ENCODE data around the gene TAS2R40. TPM values are rescaled to one million over a fixed set of nuclear protein-coding genes. Genes with fewer than 3 reads are reported as not detected.

TAS2R40 gene
- total and polyA plus RNA-seq, 4 donors: 0.07 TPM; not detected in 3

DNA sequence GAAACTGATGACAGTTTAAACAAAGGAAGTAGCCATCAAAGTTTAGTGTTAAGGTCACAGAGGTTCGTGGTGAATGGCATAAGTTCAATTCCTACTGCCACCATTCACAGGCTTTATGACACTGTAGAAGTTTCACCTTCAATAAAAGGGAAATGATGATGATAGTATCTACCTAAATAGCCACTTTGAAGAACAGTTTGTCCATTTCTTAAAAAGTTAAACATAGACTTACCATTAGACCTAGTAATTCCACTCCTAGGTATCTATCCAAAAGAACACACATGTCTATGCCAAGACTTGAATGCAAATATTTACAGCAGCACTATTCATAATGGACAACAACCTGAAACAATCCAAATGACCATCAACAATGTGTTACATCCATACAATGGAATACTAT is 22.5 kb downstream of the TAS2R40 start:
- peaks cover 0 to 13% (median 0%) of the 10 kb centered on the region in 5 donors for H3K4me1 ChIP-seq (ENCODE audit: control insufficient read depth in 5 of 5, insufficient read depth in 5 of 5, low read length in 5 of 5)
- H3K4me3 ChIP-seq: no peak overlapping the region
- DNase-seq (no peak), ATAC-seq (ENCODE audit: insufficient read depth, low FRiP score) (no peak)
- peaks cover 0 to 5% (median 0%) of the 10 kb centered on the region in 3 donors for H3K27me3 ChIP-seq (ENCODE audit: control insufficient read depth in 3 of 3, insufficient read depth in 3 of 3, low read length in 2 of 3)
- no peaks in the 10 kb centered on the region for H3K36me3 ChIP-seq (ENCODE audit: control insufficient read depth in 4 of 4, insufficient read depth in 4 of 4, low read length in 4 of 4)
- no peak overlapping the region for H3K9ac ChIP-seq (ENCODE audit: insufficient read depth in 1 of 2, low read length in 2 of 2)
- TF ChIP-seq, protein P1, sequence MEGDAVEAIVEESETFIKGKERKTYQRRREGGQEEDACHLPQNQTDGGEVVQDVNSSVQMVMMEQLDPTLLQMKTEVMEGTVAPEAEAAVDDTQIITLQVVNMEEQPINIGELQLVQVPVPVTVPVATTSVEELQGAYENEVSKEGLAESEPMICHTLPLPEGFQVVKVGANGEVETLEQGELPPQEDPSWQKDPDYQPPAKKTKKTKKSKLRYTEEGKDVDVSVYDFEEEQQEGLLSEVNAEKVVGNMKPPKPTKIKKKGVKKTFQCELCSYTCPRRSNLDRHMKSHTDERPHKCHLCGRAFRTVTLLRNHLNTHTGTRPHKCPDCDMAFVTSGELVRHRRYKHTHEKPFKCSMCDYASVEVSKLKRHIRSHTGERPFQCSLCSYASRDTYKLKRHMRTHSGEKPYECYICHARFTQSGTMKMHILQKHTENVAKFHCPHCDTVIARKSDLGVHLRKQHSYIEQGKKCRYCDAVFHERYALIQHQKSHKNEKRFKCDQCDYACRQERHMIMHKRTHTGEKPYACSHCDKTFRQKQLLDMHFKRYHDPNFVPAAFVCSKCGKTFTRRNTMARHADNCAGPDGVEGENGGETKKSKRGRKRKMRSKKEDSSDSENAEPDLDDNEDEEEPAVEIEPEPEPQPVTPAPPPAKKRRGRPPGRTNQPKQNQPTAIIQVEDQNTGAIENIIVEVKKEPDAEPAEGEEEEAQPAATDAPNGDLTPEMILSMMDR (IDR thresholded peaks at IDR 0.05; ENCODE audit: control extremely low read depth, extremely low read depth): no peak
- peaks cover 0 to 3% (median 0%) of the 10 kb centered on the region in 4 donors for H3K9me3 ChIP-seq (ENCODE audit: control insufficient read depth in 4 of 4, insufficient read depth in 3 of 4, low read length in 3 of 4)
- WGBS, 2 donors: 27 to 42% methylated on average over 1 of the region's 1 CpG
- H3K27ac ChIP-seq (ENCODE audit: low read depth in 1 of 2, low read length in 1 of 2): no peak overlapping the region

DNA sequence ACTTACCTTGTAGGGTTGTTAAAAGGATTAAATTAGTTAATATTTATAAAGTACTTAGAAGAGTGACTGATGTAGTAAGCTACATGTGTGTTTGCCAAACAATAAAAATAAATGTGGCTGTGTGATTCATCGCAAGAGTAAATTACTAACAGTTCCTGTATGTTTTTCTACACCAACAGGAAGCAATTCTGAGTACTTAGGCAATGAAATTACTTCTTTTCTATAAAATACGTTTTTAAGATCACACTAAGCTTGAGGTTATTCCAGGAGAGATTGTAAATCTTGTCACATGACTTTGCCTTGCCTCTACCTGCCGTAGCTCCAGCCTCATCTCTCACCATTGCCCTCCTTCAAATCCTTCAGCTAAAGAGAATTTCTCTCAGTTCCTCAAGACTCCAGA is 23.3 kb downstream of the TAS2R40 start:
- no peak for ATAC-seq (ENCODE audit: insufficient read depth, low FRiP score)
- H3K9me3 ChIP-seq (ENCODE audit: control insufficient read depth in 4 of 4, insufficient read depth in 3 of 4, low read length in 3 of 4): peaks cover 0 to 3% (median 0%) of the 10 kb centered on the region in 4 donors
- WGBS, 2 donors: 27 to 38% methylated on average over 3 of the region's 3 CpGs
- no peaks in the 10 kb centered on the region for H3K36me3 ChIP-seq (ENCODE audit: control insufficient read depth in 4 of 4, insufficient read depth in 4 of 4, low read length in 4 of 4)
- H3K27ac ChIP-seq (ENCODE audit: low read depth in 1 of 2, low read length in 1 of 2): no peak overlapping the region
- no peak for DNase-seq
- peaks cover 0 to 13% (median 0%) of the 10 kb centered on the region in 5 donors for H3K4me1 ChIP-seq (ENCODE audit: control insufficient read depth in 5 of 5, insufficient read depth in 5 of 5, low read length in 5 of 5)
- H3K9ac ChIP-seq (ENCODE audit: insufficient read depth in 1 of 2, low read length in 2 of 2): no peak overlapping the region
- H3K4me3 ChIP-seq: no peak overlapping the region
- peaks cover 0 to 5% (median 0%) of the 10 kb centered on the region in 3 donors for H3K27me3 ChIP-seq (ENCODE audit: control insufficient read depth in 3 of 3, insufficient read depth in 3 of 3, low read length in 2 of 3)
- TF ChIP-seq, protein P1 (IDR thresholded peaks at IDR 0.05; ENCODE audit: control extremely low read depth, extremely low read depth): no peak

- WGBS, 2 donors: 33 to 35% methylated on average over 1 of the region's 1 CpG
These were observed 25.5 kb downstream of the TAS2R40 start for GRCh38 chr7:143247372-143247771.

More at GRCh38 chr7:143247372-143247771, 25.5 kb downstream of the TAS2R40 start:
- H3K27ac ChIP-seq (ENCODE audit: low read depth in 1 of 2, low read length in 1 of 2): no peak overlapping the region
- H3K4me1 ChIP-seq (ENCODE audit: control insufficient read depth in 5 of 5, insufficient read depth in 5 of 5, low read length in 5 of 5): peaks cover 0 to 13% (median 0%) of the 10 kb centered on the region in 5 donors
- H3K36me3 ChIP-seq (ENCODE audit: control insufficient read depth in 4 of 4, insufficient read depth in 4 of 4, low read length in 4 of 4): no peaks in the 10 kb centered on the region
- no peak overlapping the region for H3K4me3 ChIP-seq
- no peaks in the 10 kb centered on the region for H3K27me3 ChIP-seq (ENCODE audit: control insufficient read depth in 3 of 3, insufficient read depth in 3 of 3, low read length in 2 of 3)
- ATAC-seq (ENCODE audit: insufficient read depth, low FRiP score): no peak
- H3K9ac ChIP-seq (ENCODE audit: insufficient read depth in 1 of 2, low read length in 2 of 2): no peak overlapping the region
- no peak for DNase-seq
- TF ChIP-seq, protein P1 (IDR thresholded peaks at IDR 0.05; ENCODE audit: control extremely low read depth, extremely low read depth): no peak
- peaks cover 0 to 3% (median 0%) of the 10 kb centered on the region in 4 donors for H3K9me3 ChIP-seq (ENCODE audit: control insufficient read depth in 4 of 4, insufficient read depth in 3 of 4, low read length in 3 of 4)

All from lung (tissue), 12 donors.